SK-N-SH (cell line): Measurements from ENCODE around the gene KLRC3. TPM values are rescaled to one million over a fixed set of nuclear protein-coding genes. Genes with fewer than 3 reads are reported as not detected.
"Not testable (repeated sequence)": the region's sequence is repeated elsewhere in the genome, so short reads cannot be mapped to it uniquely, and the experiment has no call there.

Experiments used
- CTCF ChIA-PET: fragments of 300-600, 350-600 bp; formaldehyde crosslinking; extraction: SDS; loops from one replicate; lab custom pipeline; 2021; lab: Yijun Ruan, JAX
- POLR2A ChIA-PET: fragments of 350-600 bp; sonication (Branson Sonifier 250); formaldehyde crosslinking; extraction: SDS; loops from one replicate; lab custom pipeline; 2020; ENCODE audit warnings: antibody characterized with exemption, inconsistent platforms; lab: Yijun Ruan, JAX
- DNase-seq: peaks from one replicate; pipeline ENCODE4 v3.0.0; 2012
- H2AFZ ChIP-seq: fragments of 200-600 bp; sonication (generic); 2 replicates; pipeline ENCODE4 v1.8.1; 2016; ENCODE audit warnings: antibody characterized with exemption, mild to moderate bottlenecking, low read depth
- H3F3A ChIP-seq: fragments of 200-600 bp; sonication (generic); replicated peaks from 2 replicates; pipeline ENCODE3; 2016; ENCODE audit warnings: antibody characterized with exemption, mild to moderate bottlenecking; ENCODE audit not compliant: insufficient read depth
- H3K27ac ChIP-seq, 2 experiments: fragments of 200-500 bp in 1 of 2; fragments of 200-600 bp in 1 of 2; sonication (Bioruptor generic) in 1 of 2; sonication (generic), shearing (Covaris generic) in 1 of 2; 2 replicates each; pipeline versions ENCODE4 v1.5.1 to v1.6.1; 2014 to 2016; ENCODE audit warnings: low read depth in 2 of 2, inconsistent platforms in 1 of 2, low read length in 1 of 2, mild to moderate bottlenecking in 1 of 2, mixed read lengths in 1 of 2
- H3K27me3 ChIP-seq: fragments of 200-600 bp; sonication (generic), shearing (Covaris generic); 2 replicates; pipeline ENCODE4 v1.6.1; 2016; ENCODE audit warnings: mixed run types; ENCODE audit not compliant: insufficient read depth
- H3K36me3 ChIP-seq, 2 experiments: fragments of 200-500 bp in 1 of 2; fragments of 200-600 bp in 1 of 2; sonication (Bioruptor generic) in 1 of 2; sonication (generic) in 1 of 2; replicated peaks in 1 of 2; 2 replicates each; pipeline versions ENCODE3 to v1.5.1; 2014 to 2016; ENCODE audit warnings: low read length in 1 of 2, mild to moderate bottlenecking in 1 of 2; ENCODE audit not compliant: insufficient read depth in 2 of 2, control insufficient read depth in 1 of 2
- H3K4me1 ChIP-seq, 2 experiments: fragments of 200-500 bp in 1 of 2; fragments of 200-600 bp in 1 of 2; sonication (Bioruptor generic) in 1 of 2; sonication (generic), shearing (Covaris generic) in 1 of 2; 2 replicates each; pipeline versions ENCODE4 v1.5.1 to v1.6.1; 2014 to 2016; ENCODE audit warnings: low read depth in 1 of 2, low read length in 1 of 2, mixed run types in 1 of 2; ENCODE audit not compliant: insufficient read depth in 2 of 2, control insufficient read depth in 1 of 2
- H3K4me2 ChIP-seq: fragments of 200-600 bp; sonication (generic), shearing (Covaris generic); 2 replicates; pipeline ENCODE4 v1.6.1; 2017; ENCODE audit warnings: mixed run types
- H3K4me3 ChIP-seq, 2 experiments: fragments of 200-500 bp in 1 of 2; fragments of 200-600 bp in 1 of 2; sonication (Bioruptor generic) in 1 of 2; sonication (generic), shearing (Covaris generic) in 1 of 2; 2 replicates each; pipeline versions ENCODE4 v1.5.1 to v1.8.1; 2014 to 2016; ENCODE audit warnings: low read depth in 2 of 2, inconsistent platforms in 1 of 2, low read length in 1 of 2, mild to moderate bottlenecking in 1 of 2, mixed read lengths in 1 of 2, moderate library complexity in 1 of 2
- H3K79me2 ChIP-seq: fragments of 200-600 bp; sonication (generic); 2 replicates; pipeline ENCODE4 v1.8.1; 2017; ENCODE audit warnings: mild to moderate bottlenecking; ENCODE audit not compliant: insufficient read depth
- H3K9ac ChIP-seq: fragments of 200-600 bp; sonication (generic); 2 replicates; pipeline ENCODE4 v1.6.1; 2017; ENCODE audit warnings: mixed run types
- H3K9me2 ChIP-seq: fragments of 200-600 bp; sonication (generic); 2 replicates; pipeline ENCODE4 v1.6.1; 2017; ENCODE audit warnings: mixed run types
- H3K9me3 ChIP-seq: fragments of 200-600 bp; sonication (generic); 2 replicates; pipeline ENCODE4 v1.6.1; 2017; ENCODE audit warnings: mixed run types, mild to moderate bottlenecking, moderate library complexity
- H4K20me1 ChIP-seq: fragments of 200-600 bp; sonication (generic); 2 replicates; pipeline ENCODE4 v1.6.1; 2017; ENCODE audit warnings: mild to moderate bottlenecking, mixed run types; ENCODE audit not compliant: insufficient read depth
- CTCF ChIP-seq: fragments of 200-600 bp; sonication (generic); IDR thresholded peaks from 2 replicates; pipeline ENCODE4 v1.6.1; 2017; ENCODE audit warnings: antibody characterized with exemption, mild to moderate bottlenecking, moderate library complexity
- ELF1 ChIP-seq: IDR thresholded peaks from 2 replicates; pipeline ENCODE4 v1.4.0; 2012
- EZH2phosphoT487 ChIP-seq: fragments of 200-600 bp; sonication (generic); IDR thresholded peaks from 2 replicates; pipeline ENCODE4 v1.6.1; 2017; ENCODE audit warnings: low read depth, mixed run types, mild to moderate bottlenecking, antibody characterized with exemption, moderate library complexity, borderline replicate concordance
- FOSL2 ChIP-seq: IDR thresholded peaks from 2 replicates; pipeline ENCODE4 v1.4.0; 2012; ENCODE audit warnings: low read depth, mild to moderate bottlenecking, moderate library complexity, borderline replicate concordance
- FOXM1 ChIP-seq: IDR thresholded peaks from 2 replicates; pipeline ENCODE4 v1.4.0; 2012; ENCODE audit warnings: low read depth, mild to moderate bottlenecking
- GABPA ChIP-seq: IDR thresholded peaks from 2 replicates; pipeline ENCODE4 v1.4.0; 2012; ENCODE audit warnings: low read depth, mild to moderate bottlenecking
- GATA2 ChIP-seq: sonication (generic); formaldehyde crosslinking; IDR thresholded peaks from 2 replicates; pipeline ENCODE4 v1.5.0; 2020; ENCODE audit warnings: mild to moderate bottlenecking, missing genetic modification reagents
- JUND ChIP-seq: IDR thresholded peaks from 2 replicates; pipeline ENCODE4 v1.4.0; 2012
- MXI1 ChIP-seq: IDR thresholded peaks from 2 replicates; pipeline ENCODE4 v1.6.1; 2012; ENCODE audit warnings: mild to moderate bottlenecking, low read depth, low read length, improper control_type of control experiment
- NFIC ChIP-seq: IDR thresholded peaks from 2 replicates; pipeline ENCODE4 v1.4.0; 2012; ENCODE audit warnings: borderline replicate concordance
- POLR2AphosphoS5 ChIP-seq: IDR thresholded peaks from 2 replicates; pipeline ENCODE4 v1.6.1; 2012; ENCODE audit warnings: low read depth, low read length
- RFX5 ChIP-seq: IDR thresholded peaks from 2 replicates; pipeline ENCODE4 v1.6.1; 2012; ENCODE audit warnings: mild to moderate bottlenecking, improper control_type of control experiment, low read length
- RXRA ChIP-seq: IDR thresholded peaks from 2 replicates; pipeline ENCODE4 v1.4.0; 2012; ENCODE audit warnings: low read depth, mild to moderate bottlenecking, borderline replicate concordance
- SMC3 ChIP-seq: IDR thresholded peaks from 2 replicates; pipeline ENCODE4 v1.6.1; 2012; ENCODE audit warnings: low read depth, low read length, improper control_type of control experiment
- TEAD4 ChIP-seq: IDR thresholded peaks from 2 replicates; pipeline ENCODE4 v1.4.0; 2012; ENCODE audit warnings: mild to moderate bottlenecking, borderline replicate concordance; ENCODE audit not compliant: insufficient read depth
- YY1 ChIP-seq: IDR thresholded peaks from 2 replicates; pipeline ENCODE4 v1.4.0; 2012; ENCODE audit warnings: low read depth, mild to moderate bottlenecking
- ZBTB33 ChIP-seq: IDR thresholded peaks from 2 replicates; pipeline ENCODE4 v1.4.0; 2012; ENCODE audit warnings: low read depth, borderline replicate concordance
- WGBS: methylation state at CpG from one replicate; pipeline ENCODE4 v1.1.6; 2017; ENCODE audit warnings: low lambda C conversion rate; 5-methylcytosine and 5-hydroxymethylcytosine counted together
- polyA plus RNA-seq, 3 experiments: library from polyadenylated mRNA; depleted of rRNA; stranded (reverse); fragments of >200 nt; gene quantifications; 2 replicates each; pipeline ENCODE4 v1.2.3, GENCODE V29; 2012

The KLRC3 gene
- polyA plus RNA-seq, 1 of the 3 experiments (the other 2 are of a cell fraction), result not detected

- H3K9me3 ChIP-seq, result no peaks in the 10 kb centered on the region
- H3K27me3 ChIP-seq, result peaks cover 4% of the 10 kb centered on the region; the same call in 1 of the 2 replicates
- no peak overlapping the region for H3K27ac ChIP-seq
- POLR2A ChIA-PET, result no interaction called here
- no peak overlapping the region for H3K4me2 ChIP-seq
- no peaks in the 10 kb centered on the region for H3K4me1 ChIP-seq
- H3K9me2 ChIP-seq, result no peaks in the 10 kb centered on the region
- TF ChIP-seq POLR2AphosphoS5, result no peak
- TF ChIP-seq JUND, result no peak
- no peak for TF ChIP-seq FOSL2
- TF ChIP-seq NFIC, result no peak
- TF ChIP-seq ELF1, result no peak
- TF ChIP-seq RXRA, result no peak
- TF ChIP-seq MXI1, result no peak
- no peak for TF ChIP-seq EZH2phosphoT487
- DNase-seq, result no peak
- H3K4me3 ChIP-seq, result no peak overlapping the region
- H3K36me3 ChIP-seq, result no peaks in the 10 kb centered on the region
- H3K9ac ChIP-seq, result no peak overlapping the region
- CTCF ChIA-PET, result interaction anchor here (0.7 kb wide), 2 partner anchors 71 to 156 kb away, joined by 3 read pairs; no protein-coding TSS in a partner anchor
- no peaks in the 10 kb centered on the region for H3K79me2 ChIP-seq
- 23% methylated on average over 7 of the region's 7 CpGs for WGBS
- no peaks in the 10 kb centered on the region for H4K20me1 ChIP-seq
- H2AFZ ChIP-seq, result no peak overlapping the region
- no peaks in the 10 kb centered on the region for H3F3A ChIP-seq
These were observed 27.9 kb downstream of the KLRC3 start for GRCh38 chr12:10392394-10392930.

- DNase-seq, H3K79me2 ChIP-seq, POLR2A ChIA-PET, H3K9me3 ChIP-seq, H3K9ac ChIP-seq, H3K4me3 ChIP-seq, H3K27me3 ChIP-seq, H2AFZ ChIP-seq, H3K4me1 ChIP-seq, H3K4me2 ChIP-seq, H3K27ac ChIP-seq, H3K36me3 ChIP-seq, H4K20me1 ChIP-seq, H3K9me2 ChIP-seq, H3F3A ChIP-seq: not testable (repeated sequence)
- CTCF ChIA-PET, result interaction anchor here (0.7 kb wide), 1 partner anchor 1118 kb away, joined by 3 read pairs; no protein-coding TSS in a partner anchor
- WGBS, result 52% methylated on average over 7 of the region's 7 CpGs
These were observed 29.4 kb downstream of the KLRC3 start for GRCh38 chr12:10390991-10391390.

DNA sequence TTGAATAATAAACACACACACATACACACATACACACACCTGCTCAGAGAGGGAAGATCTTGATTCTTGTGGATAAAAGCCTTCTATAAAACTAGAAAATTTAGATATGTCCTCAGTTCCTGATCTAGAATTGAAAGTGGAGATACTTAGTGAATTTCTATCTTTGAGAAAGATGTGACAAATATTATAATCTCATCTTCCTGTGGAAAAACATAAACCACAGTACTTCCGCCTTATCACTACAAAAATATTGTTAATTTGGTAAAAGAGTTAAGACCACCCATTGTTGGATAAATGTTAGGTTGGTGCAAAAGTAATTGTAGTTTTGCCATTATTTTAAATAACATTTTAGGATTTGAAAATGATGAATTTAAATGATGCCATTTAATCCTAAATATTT lies 30.5 kb downstream of the KLRC3 start, which contains the start of gene KLRK1:
TSS of gene KLRK1 (minus strand) at position 138 of the 400 bp plus-strand sequence. CDS start 1,231 bp downstream, outside the sequence.
- Histone ChIP-seq H3K79me2 (no peaks in the 10 kb centered on the region), H4K20me1 (no peaks in the 10 kb centered on the region), H3K9me3 (no peaks in the 10 kb centered on the region), H3K9me2 (no peaks in the 10 kb centered on the region), H2AFZ (no peak within 1 kb of the TSS), H3K4me1 (no peaks in the 10 kb centered on the region), H3K36me3 (no peaks in the 10 kb centered on the region), H3F3A (no peaks in the 10 kb centered on the region), H3K27ac (no peak within 1 kb of the TSS), H3K4me2 (no peak within 1 kb of the TSS)
- ChIA-PET POLR2A (no interaction called here), CTCF (no interaction called here)
- WGBS, result 14% methylated on average over 1 of the region's 1 CpG
- TF ChIP-seq RXRA (no peak), RFX5 (no peak), FOXM1 (no peak), SMC3 (no peak), GATA2 (CRISPR knock-in tag) (no peak), ELF1 (no peak), GABPA (no peak), ZBTB33 (no peak), YY1 (no peak), MXI1 (no peak), TEAD4 (no peak), CTCF (no peak)
- TF ChIP-seq, all 33 proteins: peak for 0
- no peaks in the 10 kb centered on the region; the same call in 1 of the 2 replicates for H3K27me3 ChIP-seq
- H3K4me3 ChIP-seq, result no peak within 1 kb of the TSS
- no peak within 1 kb of the TSS for H3K9ac ChIP-seq
- DNase-seq, result no peak
